Cerebellar nuclear complex (tissue), 1 donor: ENCODE measurements around the gene GTF2H3.

Experiments
- DNase-seq, 2 experiments: peaks; one replicate each; lab custom pipeline; 2025; lab: John Stamatoyannopoulos, UW

The GTF2H3 gene

GRCh38 chr12:123645878-123646277 lies 12.2 kb downstream of the GTF2H3 start:
- peak; percentile 30 to 49 for DNase-seq

GRCh38 chr12:123648401-123648800 lies 14.8 kb downstream of the GTF2H3 start:
- DNase-seq = no peak

GRCh38 chr12:123654129-123654701 lies 20.6 kb downstream of the GTF2H3 start:
- no peak for DNase-seq

- DNase-seq = no peak
Measured at GRCh38 chr12:123655420-123655819, 21.8 kb downstream of the GTF2H3 start.

- no peak for DNase-seq
Measured at GRCh38 chr12:123656392-123656791, 22.8 kb downstream of the GTF2H3 start.

GRCh38 chr12:123657211-123657610 lies 23.6 kb downstream of the GTF2H3 start:
- DNase-seq = no peak

GRCh38 chr12:123659996-123660727 lies 26.5 kb downstream of the GTF2H3 start:
- no peak for DNase-seq

GRCh38 chr12:123667771-123668170 lies 34.1 kb downstream of the GTF2H3 start:
- no peak for DNase-seq

GRCh38 chr12:123670882-123671728 lies 37.5 kb downstream of the GTF2H3 start, which contains the start of gene TCTN2:
Gene TCTN2 (plus strand): TSS chr12:123671113. CDS start chr12:123671241, 128 bp downstream.
- peak in 1 of 2 experiments; percentile 91 for DNase-seq

GRCh38 chr12:123671876-123672275 lies 38.2 kb downstream of the GTF2H3 start:
- DNase-seq = no peak

- DNase-seq = no peak
Measured at GRCh38 chr12:123675436-123675835, 41.8 kb downstream of the GTF2H3 start.

GRCh38 chr12:123676616-123677320 lies 43.1 kb downstream of the GTF2H3 start:
- no peak for DNase-seq

- no peak for DNase-seq
Measured at GRCh38 chr12:123678981-123679380, 45.4 kb downstream of the GTF2H3 start.

- DNase-seq = no peak
Measured at GRCh38 chr12:123681605-123682004, 48.0 kb downstream of the GTF2H3 start.

- DNase-seq = no peak
Measured at GRCh38 chr12:123683964-123684363, 50.3 kb downstream of the GTF2H3 start.

GRCh38 chr12:123686636-123687190 lies 53.1 kb downstream of the GTF2H3 start:
- DNase-seq = no peak

- DNase-seq = no peak
Measured at GRCh38 chr12:123690191-123690840, 56.7 kb downstream of the GTF2H3 start.

GRCh38 chr12:123696207-123696606 lies 62.6 kb downstream of the GTF2H3 start:
- no peak for DNase-seq

GRCh38 chr12:123696646-123697045 lies 63.0 kb downstream of the GTF2H3 start:
- DNase-seq = no peak

- no peak for DNase-seq
Measured at GRCh38 chr12:123705935-123706334, 72.3 kb downstream of the GTF2H3 start.

- DNase-seq = no peak
Measured at GRCh38 chr12:123707466-123707865, 73.8 kb downstream of the GTF2H3 start.
